C4-2B (cell line): Measurements from ENCODE around the gene CLCN3.

Experiments
- H3K27ac ChIP-seq: fragments of 450-650 bp; 2 replicates; pipeline ENCODE4 v1.5.1; 2017
- ZFX ChIP-seq: fragments of 450-650 bp; IDR thresholded peaks from 2 replicates; pipeline ENCODE4 v1.6.1; 2017
- TF ChIP-seq, protein P1 (sequence below): fragments of 450-650 bp; conservative IDR thresholded peaks from 2 replicates; pipeline ENCODE4 v1.5.1; 2017; ENCODE audit warnings: mild to moderate bottlenecking

The CLCN3 gene

DNA sequence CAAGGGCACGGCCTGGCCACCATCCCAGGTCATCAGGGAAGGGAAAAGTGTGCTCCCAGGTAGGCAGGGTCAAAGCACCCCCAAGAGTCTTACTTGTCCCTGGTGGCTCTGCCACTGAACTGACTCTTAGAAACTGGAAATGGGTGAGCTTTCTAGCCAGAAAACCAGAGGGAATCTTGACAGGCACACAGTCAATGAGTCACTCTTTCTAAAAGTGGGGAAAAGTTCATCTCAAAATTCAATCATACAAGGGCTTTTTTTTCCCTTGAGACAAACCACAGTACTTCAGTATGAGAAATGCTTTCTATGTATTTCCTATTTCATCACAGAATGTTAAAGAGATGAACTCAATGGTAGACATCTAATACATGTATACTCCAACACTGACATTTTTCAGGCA, 124.9 kb downstream of the CLCN3 start:
- TF ChIP-seq, protein P1, sequence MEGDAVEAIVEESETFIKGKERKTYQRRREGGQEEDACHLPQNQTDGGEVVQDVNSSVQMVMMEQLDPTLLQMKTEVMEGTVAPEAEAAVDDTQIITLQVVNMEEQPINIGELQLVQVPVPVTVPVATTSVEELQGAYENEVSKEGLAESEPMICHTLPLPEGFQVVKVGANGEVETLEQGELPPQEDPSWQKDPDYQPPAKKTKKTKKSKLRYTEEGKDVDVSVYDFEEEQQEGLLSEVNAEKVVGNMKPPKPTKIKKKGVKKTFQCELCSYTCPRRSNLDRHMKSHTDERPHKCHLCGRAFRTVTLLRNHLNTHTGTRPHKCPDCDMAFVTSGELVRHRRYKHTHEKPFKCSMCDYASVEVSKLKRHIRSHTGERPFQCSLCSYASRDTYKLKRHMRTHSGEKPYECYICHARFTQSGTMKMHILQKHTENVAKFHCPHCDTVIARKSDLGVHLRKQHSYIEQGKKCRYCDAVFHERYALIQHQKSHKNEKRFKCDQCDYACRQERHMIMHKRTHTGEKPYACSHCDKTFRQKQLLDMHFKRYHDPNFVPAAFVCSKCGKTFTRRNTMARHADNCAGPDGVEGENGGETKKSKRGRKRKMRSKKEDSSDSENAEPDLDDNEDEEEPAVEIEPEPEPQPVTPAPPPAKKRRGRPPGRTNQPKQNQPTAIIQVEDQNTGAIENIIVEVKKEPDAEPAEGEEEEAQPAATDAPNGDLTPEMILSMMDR, result no peak
- no peak for TF ChIP-seq ZFX
- H3K27ac ChIP-seq, result no peak overlapping the region

DNA sequence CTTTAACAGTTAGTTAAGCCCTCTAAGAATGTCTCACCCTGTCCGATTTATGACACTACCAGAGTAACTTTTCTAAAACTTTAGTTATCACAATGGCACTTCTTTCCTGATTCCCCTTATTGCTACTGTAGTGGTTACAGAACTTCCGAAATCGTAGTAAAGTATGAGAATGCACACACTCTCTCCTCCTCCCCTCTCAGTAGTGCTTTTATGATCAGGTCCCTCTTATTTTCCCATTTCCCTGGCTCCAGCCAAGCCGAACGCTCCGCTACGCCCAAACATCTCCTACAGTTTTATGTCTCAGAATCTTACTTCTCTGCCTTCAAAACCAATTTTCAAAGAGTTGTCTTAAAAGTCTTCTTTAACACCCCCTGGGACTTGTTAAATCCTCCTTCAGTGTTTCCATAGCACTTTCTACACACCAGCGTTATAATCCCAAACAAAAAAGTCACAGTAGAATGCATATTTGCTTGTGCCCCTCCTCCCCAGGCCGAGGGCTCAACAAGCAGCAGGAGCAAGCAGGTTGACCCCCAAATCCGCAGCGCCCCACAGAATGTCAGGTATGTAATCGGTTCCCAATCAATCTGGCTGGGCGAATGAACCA, 136.7 kb downstream of the CLCN3 start:
- TF ChIP-seq, protein P1, result no peak
- no peak for TF ChIP-seq ZFX
- peak overlapping the region; percentile 78 for H3K27ac ChIP-seq

DNA sequence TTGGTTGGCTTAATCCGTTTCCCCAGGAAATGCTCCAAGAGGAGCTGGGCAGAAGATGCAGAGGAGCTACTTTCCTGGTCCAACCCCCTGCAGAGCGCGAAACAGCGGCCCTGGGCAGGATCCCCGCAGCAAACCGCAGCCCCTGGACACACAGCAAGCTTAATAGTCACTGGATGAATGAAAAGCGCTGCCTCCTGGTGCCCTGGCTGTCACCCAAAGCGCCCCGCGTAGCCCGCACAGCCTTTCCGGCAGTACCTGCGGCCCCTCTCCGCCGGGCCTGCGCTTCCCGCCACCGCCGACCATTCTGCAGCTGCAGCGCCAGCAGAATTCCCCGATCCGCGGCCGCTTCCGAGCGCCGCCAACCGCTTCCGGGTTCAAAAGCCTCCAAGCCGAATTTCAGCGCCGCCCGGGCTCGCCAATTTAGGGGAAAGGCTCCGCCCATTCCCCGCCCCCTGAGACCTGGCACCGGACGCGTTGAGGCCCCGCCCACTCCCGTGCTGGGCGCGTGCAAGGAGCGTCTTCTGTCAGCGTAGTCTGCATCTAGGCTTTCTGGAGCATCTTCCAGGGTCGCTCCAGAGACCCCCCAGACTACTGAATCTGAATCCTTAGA, 137.3 kb downstream of the CLCN3 start, which contains the start of gene HPF1:
Gene HPF1, minus strand, starts transcription at position 370 of the 610 bp plus-strand sequence. Its CDS starts 67 bp downstream, at position 303.
- TF ChIP-seq, protein P1, result no peak
- peak; percentile 47; the same call in 1 of the 2 replicates for TF ChIP-seq ZFX
- H3K27ac ChIP-seq, result peak within 1 kb of the TSS; percentile 78

DNA sequence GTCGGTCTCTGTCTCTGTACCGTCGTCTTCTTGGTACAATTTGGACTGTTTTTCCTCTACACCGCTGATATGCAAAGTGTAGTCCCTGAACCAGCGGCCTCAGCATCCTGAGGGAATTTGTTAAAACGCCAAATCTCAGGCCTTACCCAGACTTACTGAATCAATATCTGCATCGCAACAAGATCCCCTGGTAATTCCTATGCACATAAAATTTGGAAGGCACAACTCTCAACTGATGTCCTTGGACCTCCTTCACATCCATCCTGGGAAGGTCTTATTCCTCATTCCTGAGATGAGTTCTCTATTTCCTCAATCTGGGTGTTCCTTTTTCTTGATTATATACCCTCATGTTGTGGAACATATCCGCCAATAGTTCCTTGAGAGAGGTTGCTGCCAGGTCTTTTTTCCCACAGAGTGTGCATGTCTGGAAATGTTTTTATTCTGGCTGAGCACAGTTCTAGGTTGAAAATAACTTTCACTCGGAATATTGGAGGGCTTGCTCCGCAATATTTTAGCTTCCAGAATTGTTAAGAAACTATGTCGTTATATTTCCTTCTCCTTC, 138.1 kb downstream of the CLCN3 start:
- H3K27ac ChIP-seq, result no peak overlapping the region
- TF ChIP-seq ZFX, result no peak
- TF ChIP-seq, protein P1, result no peak

DNA sequence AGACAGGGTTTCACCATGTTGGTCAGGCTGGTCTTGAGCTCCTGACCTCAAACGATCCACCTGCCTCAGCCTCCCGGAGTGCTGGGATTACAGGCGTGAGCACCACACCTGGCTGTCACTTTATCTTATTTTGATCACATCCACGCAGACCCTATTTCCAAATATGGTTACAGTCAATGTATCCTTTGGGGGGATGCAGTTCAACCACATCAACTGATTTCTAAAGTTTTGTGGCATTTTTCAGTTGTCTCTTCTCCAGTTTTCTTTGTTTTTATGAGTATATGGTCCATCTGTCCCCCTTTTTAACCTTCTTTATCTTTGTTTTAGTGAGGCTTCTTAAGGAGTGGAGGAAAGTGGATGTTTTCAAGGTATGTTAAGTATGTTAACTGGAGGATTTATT, 141.5 kb downstream of the CLCN3 start:
- TF ChIP-seq, protein P1, result no peak
- no peak for TF ChIP-seq ZFX
- H3K27ac ChIP-seq, result no peak overlapping the region

DNA sequence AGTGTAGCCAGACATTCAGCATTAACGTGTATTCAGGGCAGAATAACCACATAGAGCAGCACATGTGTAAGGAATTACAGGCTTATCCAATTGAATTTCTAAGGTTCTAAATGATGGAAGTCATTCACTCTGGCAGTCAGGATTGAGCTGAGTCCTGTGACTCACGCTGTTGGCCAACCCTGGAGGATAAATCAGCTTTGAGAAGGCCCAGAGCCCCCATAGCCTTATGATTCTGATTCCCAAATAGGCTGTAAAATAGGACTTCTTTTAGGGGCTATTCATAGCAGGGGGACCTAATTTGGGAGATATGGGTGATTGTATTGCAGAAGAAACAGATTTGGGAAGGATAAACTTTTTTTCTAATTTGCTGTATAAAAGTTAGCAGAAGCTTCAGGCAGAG, 145.5 kb downstream of the CLCN3 start:
- TF ChIP-seq ZFX, result no peak
- TF ChIP-seq, protein P1, result no peak
- no peak overlapping the region for H3K27ac ChIP-seq

DNA sequence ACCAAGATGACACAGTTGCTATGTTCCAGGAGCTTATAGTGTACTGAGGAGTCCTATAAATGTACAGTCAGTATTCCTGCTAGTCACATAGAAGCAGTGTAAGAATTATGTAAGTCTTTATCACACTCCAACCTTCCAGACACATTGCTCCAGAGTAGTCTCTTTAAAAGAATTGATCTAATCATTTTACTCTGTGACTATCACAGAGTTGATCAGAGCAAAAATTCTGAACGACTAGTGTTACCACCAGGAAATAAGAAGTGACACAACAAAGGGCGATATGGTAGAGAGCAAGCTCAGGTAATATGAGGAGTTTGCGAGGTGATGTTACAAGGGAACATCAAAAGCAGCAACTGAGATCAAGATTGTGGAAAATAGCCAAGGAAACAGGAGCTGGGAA, 146.4 kb downstream of the CLCN3 start:
- TF ChIP-seq, protein P1, result no peak
- no peak for TF ChIP-seq ZFX
- H3K27ac ChIP-seq, result no peak overlapping the region
